Measurements from ENCODE around the gene GCNA. TPM values are rescaled to one million over a fixed set of nuclear protein-coding genes. Genes with fewer than 3 reads are reported as not detected.

Gene GCNA
- total RNA-seq, 2 experiments from 2014 or later, result 2.1 to 4.2 TPM

GRCh38 chrX:71599965-71600364 is 21.7 kb downstream of the GCNA start:
- BruUV-seq (replicated peaks), result no TSS peak
- no peaks in the 10 kb centered on the region for H4K20me1 ChIP-seq (ENCODE audit: insufficient read depth, low read length)
- POLR2A ChIA-PET, result no interaction called here

GRCh38 chrX:71603618-71604017 is 25.4 kb downstream of the GCNA start:
- Histone ChIP-seq H3K79me2 (ENCODE audit: insufficient read depth, low read depth, low read length) (no peaks in the 10 kb centered on the region), H2AFZ (ENCODE audit: low read length) (no peak overlapping the region), H3K4me1 (ENCODE audit: insufficient read depth, low read length, poor library complexity, severe bottlenecking) (peaks cover 17% of the 10 kb centered on the region), H3K4me3 (ENCODE audit: low read depth, low read length, poor library complexity, severe bottlenecking) (no peak overlapping the region), H3K4me2 (ENCODE audit: low read length) (no peak overlapping the region), H4K20me1 (ENCODE audit: insufficient read depth, low read length) (no peaks in the 10 kb centered on the region), H3K9me3 (ENCODE audit: low read length) (no peaks in the 10 kb centered on the region), H3K9me2 (ENCODE audit: insufficient read depth, low read length) (no peaks in the 10 kb centered on the region), H3K27ac (ENCODE audit: low read depth, low read length, poor library complexity, severe bottlenecking) (no peak overlapping the region), H3K36me3 (ENCODE audit: insufficient read depth, low read length) (peaks cover 63% of the 10 kb centered on the region)
- no peak for DNase-seq (ENCODE audit: low spot score)
- intact Hi-C loops (cut with micrococcal nuclease; ENCODE audit: unreplicated experiment), result no loop called here
- TF ChIP-seq EZH2phosphoT487 (IDR thresholded peaks at IDR 0.05; ENCODE audit: borderline replicate concordance, low read depth, low read length) (no peak), CTCF (conservative IDR thresholded peaks at IDR 0.05; ENCODE audit: low read length) (no peak)
- POLR2A ChIA-PET, result no interaction called here
- CTCF ChIA-PET (ENCODE audit: unreplicated experiment), result no interaction called here
- BruUV-seq (replicated peaks), result no TSS peak

More at GRCh38 chrX:71599965-71600364, 21.7 kb downstream of the GCNA start:
- H3K36me3 ChIP-seq (ENCODE audit: insufficient read depth, low read length), result peaks cover 35% of the 10 kb centered on the region
- H3K4me2 ChIP-seq (ENCODE audit: low read length), result no peak overlapping the region
- H3K79me2 ChIP-seq (ENCODE audit: insufficient read depth, low read depth, low read length), result no peaks in the 10 kb centered on the region
- no peaks in the 10 kb centered on the region for H3K4me1 ChIP-seq (ENCODE audit: insufficient read depth, low read length, poor library complexity, severe bottlenecking)
- H2AFZ ChIP-seq (ENCODE audit: low read length), result no peak overlapping the region
- intact Hi-C loops (cut with micrococcal nuclease; ENCODE audit: unreplicated experiment), result no loop called here
- no peak for TF ChIP-seq CTCF (conservative IDR thresholded peaks at IDR 0.05; ENCODE audit: low read length)
- TF ChIP-seq EZH2phosphoT487 (IDR thresholded peaks at IDR 0.05; ENCODE audit: borderline replicate concordance, low read depth, low read length), result no peak
- CTCF ChIA-PET (ENCODE audit: unreplicated experiment), result no interaction called here
- DNase-seq (ENCODE audit: low spot score), result no peak
- H3K4me3 ChIP-seq (ENCODE audit: low read depth, low read length, poor library complexity, severe bottlenecking), result no peak overlapping the region
- no peaks in the 10 kb centered on the region for H3K9me3 ChIP-seq (ENCODE audit: low read length)
- H3K9me2 ChIP-seq (ENCODE audit: insufficient read depth, low read length), result no peaks in the 10 kb centered on the region
- no peak overlapping the region for H3K27ac ChIP-seq (ENCODE audit: low read depth, low read length, poor library complexity, severe bottlenecking)

- Histone ChIP-seq H3K9me2 (ENCODE audit: insufficient read depth, low read length) (no peaks in the 10 kb centered on the region), H3K4me3 (ENCODE audit: low read depth, low read length, poor library complexity, severe bottlenecking) (no peak overlapping the region), H3K4me1 (ENCODE audit: insufficient read depth, low read length, poor library complexity, severe bottlenecking) (peaks cover 22% of the 10 kb centered on the region), H3K27ac (ENCODE audit: low read depth, low read length, poor library complexity, severe bottlenecking) (no peak overlapping the region), H2AFZ (ENCODE audit: low read length) (no peak overlapping the region), H3K79me2 (ENCODE audit: insufficient read depth, low read depth, low read length) (no peaks in the 10 kb centered on the region), H3K36me3 (ENCODE audit: insufficient read depth, low read length) (peaks cover 67% of the 10 kb centered on the region), H3K4me2 (ENCODE audit: low read length) (no peak overlapping the region), H4K20me1 (ENCODE audit: insufficient read depth, low read length) (no peaks in the 10 kb centered on the region), H3K9me3 (ENCODE audit: low read length) (no peaks in the 10 kb centered on the region)
- DNase-seq (ENCODE audit: low spot score), result no peak
- ChIA-PET CTCF (ENCODE audit: unreplicated experiment) (no interaction called here), POLR2A (no interaction called here)
- BruUV-seq (replicated peaks), result no TSS peak
- intact Hi-C loops (cut with micrococcal nuclease; ENCODE audit: unreplicated experiment), result no loop called here
- TF ChIP-seq EZH2phosphoT487 (IDR thresholded peaks at IDR 0.05; ENCODE audit: borderline replicate concordance, low read depth, low read length) (no peak), CTCF (conservative IDR thresholded peaks at IDR 0.05; ENCODE audit: low read length) (no peak)
Measured at GRCh38 chrX:71604141-71604540, 25.9 kb downstream of the GCNA start.
